GM12873 (cell line): ENCODE measurements around the gene BAX.

Experiments
- TF ChIP-seq, protein P1 (sequence below): IDR thresholded peaks from 2 replicates; pipeline ENCODE4 v1.5.1; 2012; ENCODE audit warnings: low read depth, mild to moderate bottlenecking, moderate library complexity, low read length, control low read depth; ENCODE audit not compliant: insufficient read depth; ENCODE audit errors: missing control alignments

Gene BAX

DNA sequence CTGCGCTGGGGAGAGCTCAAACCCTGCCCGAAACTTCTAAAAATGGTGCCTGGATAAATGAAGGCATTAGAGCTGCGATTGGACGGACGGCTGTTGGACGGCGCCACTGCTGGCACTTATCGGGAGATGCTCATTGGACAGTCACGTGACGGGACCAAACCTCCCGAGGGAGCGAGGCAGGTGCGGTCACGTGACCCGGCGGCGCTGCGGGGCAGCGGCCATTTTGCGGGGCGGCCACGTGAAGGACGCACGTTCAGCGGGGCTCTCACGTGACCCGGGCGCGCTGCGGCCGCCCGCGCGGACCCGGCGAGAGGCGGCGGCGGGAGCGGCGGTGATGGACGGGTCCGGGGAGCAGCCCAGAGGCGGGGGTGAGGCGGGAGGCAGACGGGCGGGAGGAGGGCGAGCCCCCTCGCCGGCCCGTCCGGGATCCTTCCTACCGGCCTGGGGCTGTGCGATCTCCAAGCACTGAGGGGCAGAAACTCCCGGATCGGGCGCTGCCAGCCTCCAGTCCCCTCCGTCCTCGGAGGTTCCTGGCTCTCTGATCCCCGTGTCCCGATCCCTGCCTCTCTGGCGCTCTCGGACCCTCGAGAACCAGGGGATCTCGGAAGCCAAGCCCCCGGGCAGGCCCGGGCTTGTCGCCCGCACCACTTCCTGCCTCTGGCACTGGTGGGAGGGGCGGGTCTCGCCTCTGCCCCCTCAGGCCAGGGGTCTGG is at the start of gene BAX:
TSS of gene BAX (plus strand) at position 281 of the 713 bp plus-strand sequence. CDS start at position 335, 54 bp downstream.
- TF ChIP-seq, protein P1, sequence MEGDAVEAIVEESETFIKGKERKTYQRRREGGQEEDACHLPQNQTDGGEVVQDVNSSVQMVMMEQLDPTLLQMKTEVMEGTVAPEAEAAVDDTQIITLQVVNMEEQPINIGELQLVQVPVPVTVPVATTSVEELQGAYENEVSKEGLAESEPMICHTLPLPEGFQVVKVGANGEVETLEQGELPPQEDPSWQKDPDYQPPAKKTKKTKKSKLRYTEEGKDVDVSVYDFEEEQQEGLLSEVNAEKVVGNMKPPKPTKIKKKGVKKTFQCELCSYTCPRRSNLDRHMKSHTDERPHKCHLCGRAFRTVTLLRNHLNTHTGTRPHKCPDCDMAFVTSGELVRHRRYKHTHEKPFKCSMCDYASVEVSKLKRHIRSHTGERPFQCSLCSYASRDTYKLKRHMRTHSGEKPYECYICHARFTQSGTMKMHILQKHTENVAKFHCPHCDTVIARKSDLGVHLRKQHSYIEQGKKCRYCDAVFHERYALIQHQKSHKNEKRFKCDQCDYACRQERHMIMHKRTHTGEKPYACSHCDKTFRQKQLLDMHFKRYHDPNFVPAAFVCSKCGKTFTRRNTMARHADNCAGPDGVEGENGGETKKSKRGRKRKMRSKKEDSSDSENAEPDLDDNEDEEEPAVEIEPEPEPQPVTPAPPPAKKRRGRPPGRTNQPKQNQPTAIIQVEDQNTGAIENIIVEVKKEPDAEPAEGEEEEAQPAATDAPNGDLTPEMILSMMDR: peak; percentile 17

DNA sequence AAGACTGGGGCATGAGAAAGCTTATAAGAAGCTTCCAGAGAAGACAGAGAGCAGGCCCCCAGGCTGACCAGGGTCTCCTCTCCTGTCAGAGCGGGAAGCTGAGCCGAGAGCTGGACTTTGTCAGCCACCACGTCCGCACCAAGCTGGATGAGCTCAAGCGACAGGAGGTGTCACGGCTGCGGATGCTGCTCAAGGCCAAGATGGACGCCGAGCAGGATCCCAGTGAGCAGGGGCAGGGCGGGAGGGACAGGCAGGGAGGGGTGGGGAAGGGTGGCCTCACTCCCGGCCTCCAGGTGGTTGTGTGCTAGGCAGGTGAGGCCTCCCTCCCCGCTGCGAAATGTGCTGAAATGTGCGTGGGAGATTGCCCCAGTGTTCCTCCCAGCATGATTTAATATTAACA is 49.0 kb upstream of the BAX start:
- TF ChIP-seq, protein P1: no peak

DNA sequence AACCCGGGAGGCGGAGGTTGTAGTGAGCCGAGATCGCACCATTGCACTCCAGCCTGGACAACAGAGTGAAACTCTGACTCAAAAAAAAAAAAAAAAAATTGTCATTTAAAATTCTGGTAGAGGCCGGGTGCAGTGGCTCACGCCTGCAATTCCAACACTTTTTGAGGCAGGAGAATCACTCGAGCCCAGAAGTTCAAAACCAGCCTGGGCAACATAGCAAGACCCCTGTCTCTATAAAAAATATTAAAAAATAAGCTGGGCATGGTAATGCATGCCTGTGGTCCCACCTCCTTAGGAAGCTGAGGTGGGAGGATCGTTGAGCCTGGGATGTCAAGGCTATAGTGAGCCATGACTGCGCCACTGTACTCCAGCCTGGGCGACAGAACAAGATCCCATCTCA is 48.4 kb upstream of the BAX start:
- TF ChIP-seq, protein P1: no peak

DNA sequence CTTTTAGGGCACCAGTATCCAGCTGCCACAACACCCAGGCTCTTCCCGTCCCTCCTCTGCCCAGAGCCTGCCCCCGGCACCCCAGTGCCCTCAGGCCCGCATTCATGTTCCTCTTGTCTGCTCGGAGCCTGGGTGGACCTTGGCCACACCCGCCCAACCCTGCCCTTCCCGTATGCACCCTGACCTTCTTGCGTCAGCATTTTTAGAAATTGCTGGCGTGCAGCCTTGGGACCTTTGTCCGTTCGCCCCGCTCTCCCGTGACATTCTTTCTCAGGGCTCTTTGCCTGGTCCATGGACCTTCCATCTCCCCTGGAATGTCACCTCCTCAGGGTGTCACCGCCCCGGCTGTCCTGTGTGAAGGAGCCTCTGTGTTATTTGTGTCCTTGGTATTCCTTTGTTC is 47.0 kb upstream of the BAX start:
- TF ChIP-seq, protein P1: no peak

GRCh38 chr19:48910803-48911202 is 43.9 kb upstream of the BAX start:
- TF ChIP-seq, protein P1: no peak

DNA sequence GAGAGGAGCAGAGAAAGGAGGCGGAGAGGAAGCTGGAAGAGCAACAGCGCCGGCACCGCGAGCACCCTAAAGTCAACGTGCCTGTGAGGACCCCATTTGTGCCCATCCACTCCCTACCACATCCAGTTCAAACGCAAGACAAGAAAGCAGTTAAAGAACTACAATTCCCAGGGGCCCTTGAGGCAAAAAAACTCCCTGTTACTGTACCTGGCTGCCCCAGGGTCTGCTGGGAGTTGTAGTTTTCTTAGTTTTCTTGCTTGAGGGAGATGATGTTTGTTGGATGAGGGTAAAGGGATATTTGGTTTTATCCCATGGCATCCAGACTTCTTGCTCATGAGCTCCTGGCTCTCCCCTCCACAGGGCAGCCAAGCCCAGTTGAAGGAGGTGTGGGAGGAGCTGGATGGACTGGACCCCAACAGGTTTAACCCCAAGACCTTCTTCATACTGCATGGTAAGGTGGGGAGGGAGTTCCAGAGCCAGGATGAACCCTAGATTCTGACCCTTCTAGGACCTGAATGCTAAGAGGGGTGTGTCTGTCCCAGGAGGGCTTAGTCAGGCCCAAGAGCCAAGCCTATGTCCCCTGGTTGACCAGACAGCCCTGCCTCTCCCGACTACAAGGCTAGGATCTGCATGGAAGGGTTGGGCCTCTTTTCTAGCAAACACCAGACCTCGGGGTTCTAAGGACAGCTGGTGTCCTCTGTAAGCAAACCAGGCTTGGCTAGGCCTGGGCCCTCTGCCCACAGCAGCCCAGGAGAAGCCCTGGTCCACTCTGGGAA is 41.4 kb upstream of the BAX start:
- TF ChIP-seq, protein P1: no peak

DNA sequence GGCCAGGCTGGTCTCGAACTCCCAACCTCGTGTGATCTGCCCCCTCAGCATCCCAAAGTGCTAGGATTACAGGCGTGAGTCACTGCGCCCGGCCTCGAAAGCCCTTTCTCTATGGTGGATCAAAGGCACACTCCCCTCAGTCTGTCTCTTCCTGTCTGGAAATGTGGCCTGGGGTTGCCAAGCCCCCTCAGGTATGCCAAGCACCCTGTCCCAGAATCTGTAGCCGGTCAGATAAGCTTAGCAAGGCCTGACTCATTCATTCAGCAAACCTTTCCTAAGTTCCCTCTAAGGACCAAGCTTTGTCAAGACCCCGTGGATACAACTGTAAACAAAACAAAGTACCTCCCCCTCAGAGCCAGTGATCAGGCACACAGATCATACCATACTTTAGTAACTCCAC is 40.5 kb upstream of the BAX start:
- TF ChIP-seq, protein P1: no peak
